Duodenal mucosa (tissue), 2 donors: Measurements from ENCODE around the gene MACROD1.

Source experiments
- H3K27ac ChIP-seq: one replicate; pipeline ENCODE4 v1.7.0; 2013; ENCODE audit warnings: low read depth, low read length
- H3K27me3 ChIP-seq, 2 donors: one replicate each; pipeline ENCODE4 v1.7.0; 2013; ENCODE audit warnings: low read length in 2 of 2, control low read depth in 1 of 2; ENCODE audit not compliant: insufficient read depth in 2 of 2, control insufficient read depth in 1 of 2
- H3K36me3 ChIP-seq, 2 donors: one replicate each; pipeline ENCODE4 v1.7.0; 2013; ENCODE audit warnings: low read length in 2 of 2, control low read depth in 1 of 2; ENCODE audit not compliant: insufficient read depth in 2 of 2, control insufficient read depth in 1 of 2
- H3K4me1 ChIP-seq, 2 donors: one replicate each; pipeline ENCODE4 v1.7.0; 2013; ENCODE audit warnings: low read length in 2 of 2, control low read depth in 1 of 2; ENCODE audit not compliant: insufficient read depth in 2 of 2, control insufficient read depth in 1 of 2
- H3K4me3 ChIP-seq, 2 donors: one replicate each; pipeline ENCODE4 v1.7.0; 2013; ENCODE audit warnings: low read length in 2 of 2, low read depth in 1 of 2
- H3K9ac ChIP-seq, 2 donors: one replicate each; pipeline ENCODE4 v1.7.0; 2013; ENCODE audit warnings: low read length in 2 of 2, low read depth in 1 of 2
- H3K9me3 ChIP-seq, 2 donors: one replicate each; pipeline ENCODE4 v1.7.0; 2013; ENCODE audit warnings: low read length in 2 of 2, control low read depth in 1 of 2; ENCODE audit not compliant: control insufficient read depth in 1 of 2

The MACROD1 gene

GRCh38 chr11:64035576-64035975 is 130.3 kb downstream of the MACROD1 start, which contains the start of gene FLRT1:
Gene FLRT1, plus strand, starts transcription at chr11:64035931. Its CDS starts 80,337 bp downstream, at chr11:64116268.
- H3K4me3 ChIP-seq = peak within 1 kb of the TSS in 1 of 2 donors; percentile 16
- peaks cover 18 to 49% of the 10 kb centered on the region in 2 donors for H3K27me3 ChIP-seq
- H3K9ac ChIP-seq = no peak within 1 kb of the TSS
- no peak within 1 kb of the TSS for H3K27ac ChIP-seq
- no peaks in the 10 kb centered on the region for H3K9me3 ChIP-seq
- H3K36me3 ChIP-seq = no peaks in the 10 kb centered on the region
- peaks cover 0 to 7% of the 10 kb centered on the region in 2 donors for H3K4me1 ChIP-seq

GRCh38 chr11:64035081-64035524 is 130.8 kb downstream of the MACROD1 start:
- H3K9me3 ChIP-seq = no peaks in the 10 kb centered on the region
- peak overlapping the region in 1 of 2 donors; percentile 16 for H3K4me3 ChIP-seq
- no peaks in the 10 kb centered on the region for H3K36me3 ChIP-seq
- peaks cover 0 to 7% of the 10 kb centered on the region in 2 donors for H3K4me1 ChIP-seq
- H3K9ac ChIP-seq = no peak overlapping the region
- peaks cover 21 to 49% of the 10 kb centered on the region in 2 donors for H3K27me3 ChIP-seq
- no peak overlapping the region for H3K27ac ChIP-seq

- Histone ChIP-seq H3K27ac (no peak overlapping the region), H3K27me3 (peaks cover 21 to 49% of the 10 kb centered on the region in 2 donors), H3K36me3 (no peaks in the 10 kb centered on the region), H3K9ac (no peak overlapping the region), H3K9me3 (no peaks in the 10 kb centered on the region), H3K4me3 (no peak overlapping the region), H3K4me1 (peaks cover 0 to 7% of the 10 kb centered on the region in 2 donors)
These were observed 131.5 kb downstream of the MACROD1 start for GRCh38 chr11:64034411-64034811.

GRCh38 chr11:64032050-64032449 is 133.9 kb downstream of the MACROD1 start:
- no peaks in the 10 kb centered on the region for H3K9me3 ChIP-seq
- H3K36me3 ChIP-seq = no peaks in the 10 kb centered on the region
- H3K4me3 ChIP-seq = no peak overlapping the region
- peaks cover 17 to 32% of the 10 kb centered on the region in 2 donors for H3K27me3 ChIP-seq
- peaks cover 0 to 7% of the 10 kb centered on the region in 2 donors for H3K4me1 ChIP-seq
- H3K27ac ChIP-seq = no peak overlapping the region
- no peak overlapping the region for H3K9ac ChIP-seq

- H3K9ac ChIP-seq = no peak overlapping the region
These were observed 134.9 kb downstream of the MACROD1 start for GRCh38 chr11:64031001-64031400.

GRCh38 chr11:64029773-64030172 is 136.1 kb downstream of the MACROD1 start:
- no peak overlapping the region for H3K9ac ChIP-seq
- no peaks in the 10 kb centered on the region for H3K36me3 ChIP-seq
- H3K27ac ChIP-seq = no peak overlapping the region
- no peaks in the 10 kb centered on the region for H3K9me3 ChIP-seq
- H3K27me3 ChIP-seq = peaks cover 8 to 18% of the 10 kb centered on the region in 2 donors
- H3K4me1 ChIP-seq = no peaks in the 10 kb centered on the region
- H3K4me3 ChIP-seq = no peak overlapping the region

More at GRCh38 chr11:64031001-64031400, 134.9 kb downstream of the MACROD1 start:
- Histone ChIP-seq H3K27ac (no peak overlapping the region), H3K9me3 (no peaks in the 10 kb centered on the region), H3K4me3 (no peak overlapping the region), H3K27me3 (peaks cover 14 to 23% of the 10 kb centered on the region in 2 donors), H3K4me1 (peaks cover 0 to 2% of the 10 kb centered on the region in 2 donors), H3K36me3 (no peaks in the 10 kb centered on the region)

GRCh38 chr11:64028398-64029115 is 137.4 kb downstream of the MACROD1 start:
- H3K9ac ChIP-seq = no peak overlapping the region
- H3K9me3 ChIP-seq = no peaks in the 10 kb centered on the region
- H3K4me1 ChIP-seq = no peaks in the 10 kb centered on the region
- H3K27me3 ChIP-seq = peaks cover 4 to 8% of the 10 kb centered on the region in 2 donors
- H3K27ac ChIP-seq = no peak overlapping the region
- no peak overlapping the region for H3K4me3 ChIP-seq
- H3K36me3 ChIP-seq = no peaks in the 10 kb centered on the region

- H3K27me3 ChIP-seq = peaks cover 4 to 5% of the 10 kb centered on the region in 2 donors
- H3K4me1 ChIP-seq = no peaks in the 10 kb centered on the region
- H3K27ac ChIP-seq = no peak overlapping the region
- H3K36me3 ChIP-seq = no peaks in the 10 kb centered on the region
- H3K4me3 ChIP-seq = no peak overlapping the region
- H3K9me3 ChIP-seq = no peaks in the 10 kb centered on the region
- no peak overlapping the region for H3K9ac ChIP-seq
These were observed 138.1 kb downstream of the MACROD1 start for GRCh38 chr11:64027651-64028397.

- no peaks in the 10 kb centered on the region for H3K9me3 ChIP-seq
- no peak overlapping the region for H3K9ac ChIP-seq
- H3K27ac ChIP-seq = no peak overlapping the region
- no peak overlapping the region for H3K4me3 ChIP-seq
- no peaks in the 10 kb centered on the region for H3K36me3 ChIP-seq
- H3K4me1 ChIP-seq = no peaks in the 10 kb centered on the region
- H3K27me3 ChIP-seq = peaks cover 0 to 4% of the 10 kb centered on the region in 2 donors
These were observed 139.2 kb downstream of the MACROD1 start for GRCh38 chr11:64026575-64027205.

- H3K36me3 ChIP-seq = no peaks in the 10 kb centered on the region
- H3K4me1 ChIP-seq = no peaks in the 10 kb centered on the region
- no peaks in the 10 kb centered on the region for H3K9me3 ChIP-seq
- no peak overlapping the region for H3K4me3 ChIP-seq
- no peaks in the 10 kb centered on the region for H3K27me3 ChIP-seq
- H3K27ac ChIP-seq = no peak overlapping the region
- H3K9ac ChIP-seq = no peak overlapping the region
These were observed 140.7 kb downstream of the MACROD1 start for GRCh38 chr11:64025205-64025604.
